ENCODE data around the gene PDCD1. TPM values are rescaled to one million over a fixed set of nuclear protein-coding genes. Genes with fewer than 3 reads are reported as not detected.

The PDCD1 gene
- total RNA-seq, 1 experiment from 2014 or later: not detected

- Histone ChIP-seq H2AFZ (ENCODE audit: low read length) (no peak overlapping the region), H3K9ac (ENCODE audit: low read length) (no peak overlapping the region), H3K4me1 (ENCODE audit: insufficient read depth, low read length) (no peaks in the 10 kb centered on the region), H3K36me3 (ENCODE audit: low read depth, low read length) (no peaks in the 10 kb centered on the region), H3K9me2 (replicated peaks; ENCODE audit: low read length) (no peaks in the 10 kb centered on the region), H3K27me3 (ENCODE audit: low read length) (no peaks in the 10 kb centered on the region), H3F3A (ENCODE audit: low read length, unreplicated experiment) (no peaks in the 10 kb centered on the region), H4K20me1 (ENCODE audit: low read length) (no peaks in the 10 kb centered on the region), H3K4me2 (ENCODE audit: low read length) (no peak overlapping the region), H3K4me3 (ENCODE audit: low read length) (no peak overlapping the region), H3K27ac (ENCODE audit: low read length) (no peak overlapping the region), H3K79me2 (ENCODE audit: low read length) (no peaks in the 10 kb centered on the region), H3K9me3 (ENCODE audit: low read length) (no peaks in the 10 kb centered on the region)
- no TSS peak for BruUV-seq (replicated peaks)
- intact Hi-C loops (cut with micrococcal nuclease): no loop called here
- ATAC-seq (no peak), DNase-seq (no peak)
- ChIA-PET CTCF (no interaction called here), POLR2A (ENCODE audit: unreplicated experiment) (no interaction called here)
- no peak for TF ChIP-seq CTCF (conservative IDR thresholded peaks at IDR 0.05; ENCODE audit: low read depth, low read length)
- TF ChIP-seq EZH2phosphoT487 (IDR thresholded peaks at IDR 0.05; ENCODE audit: borderline replicate concordance, low read length): no peak
- TF ChIP-seq EZH2 (IDR thresholded peaks at IDR 0.05; ENCODE audit: low read length, unreplicated experiment): no peak
Observed at GRCh38 chr2:241843321-241844065, 15.2 kb downstream of the PDCD1 start.

GRCh38 chr2:241842620-241843211 is 16.0 kb downstream of the PDCD1 start:
- DNase-seq (no peak), ATAC-seq (no peak)
- H3K36me3 ChIP-seq (ENCODE audit: low read depth, low read length): no peaks in the 10 kb centered on the region
- H3K27me3 ChIP-seq (ENCODE audit: low read length): no peaks in the 10 kb centered on the region
- BruUV-seq (replicated peaks): no TSS peak
- no peak overlapping the region for H3K4me2 ChIP-seq (ENCODE audit: low read length)
- ChIA-PET POLR2A (ENCODE audit: unreplicated experiment) (no interaction called here), CTCF (no interaction called here)
- H4K20me1 ChIP-seq (ENCODE audit: low read length): no peaks in the 10 kb centered on the region
- H3K27ac ChIP-seq (ENCODE audit: low read length): no peak overlapping the region
- TF ChIP-seq EZH2phosphoT487 (IDR thresholded peaks at IDR 0.05; ENCODE audit: borderline replicate concordance, low read length) (no peak), EZH2 (IDR thresholded peaks at IDR 0.05; ENCODE audit: low read length, unreplicated experiment) (no peak), CTCF (conservative IDR thresholded peaks at IDR 0.05; ENCODE audit: low read depth, low read length) (no peak)
- H3K79me2 ChIP-seq (ENCODE audit: low read length): no peaks in the 10 kb centered on the region
- H3F3A ChIP-seq (ENCODE audit: low read length, unreplicated experiment): no peaks in the 10 kb centered on the region
- intact Hi-C loops (cut with micrococcal nuclease): no loop called here
- no peaks in the 10 kb centered on the region for H3K4me1 ChIP-seq (ENCODE audit: insufficient read depth, low read length)
- no peaks in the 10 kb centered on the region for H3K9me2 ChIP-seq (replicated peaks; ENCODE audit: low read length)
- no peak overlapping the region for H2AFZ ChIP-seq (ENCODE audit: low read length)
- no peak overlapping the region for H3K4me3 ChIP-seq (ENCODE audit: low read length)
- no peaks in the 10 kb centered on the region for H3K9me3 ChIP-seq (ENCODE audit: low read length)
- H3K9ac ChIP-seq (ENCODE audit: low read length): no peak overlapping the region

GRCh38 chr2:241842067-241842415 is 16.7 kb downstream of the PDCD1 start:
- no peaks in the 10 kb centered on the region for H4K20me1 ChIP-seq (ENCODE audit: low read length)
- ATAC-seq: no peak
- H3K4me2 ChIP-seq (ENCODE audit: low read length): no peak overlapping the region
- no peaks in the 10 kb centered on the region for H3K36me3 ChIP-seq (ENCODE audit: low read depth, low read length)
- DNase-seq: no peak
- ChIA-PET CTCF (no interaction called here), POLR2A (ENCODE audit: unreplicated experiment) (no interaction called here)
- H2AFZ ChIP-seq (ENCODE audit: low read length): no peak overlapping the region
- no peaks in the 10 kb centered on the region for H3K79me2 ChIP-seq (ENCODE audit: low read length)
- no peaks in the 10 kb centered on the region for H3K9me3 ChIP-seq (ENCODE audit: low read length)
- no peak overlapping the region for H3K27ac ChIP-seq (ENCODE audit: low read length)
- H3F3A ChIP-seq (ENCODE audit: low read length, unreplicated experiment): no peaks in the 10 kb centered on the region
- H3K4me1 ChIP-seq (ENCODE audit: insufficient read depth, low read length): no peaks in the 10 kb centered on the region
- H3K9me2 ChIP-seq (replicated peaks; ENCODE audit: low read length): no peaks in the 10 kb centered on the region
- H3K4me3 ChIP-seq (ENCODE audit: low read length): no peak overlapping the region
- no peak overlapping the region for H3K9ac ChIP-seq (ENCODE audit: low read length)
- intact Hi-C loops (cut with micrococcal nuclease): no loop called here
- TF ChIP-seq CTCF (conservative IDR thresholded peaks at IDR 0.05; ENCODE audit: low read depth, low read length) (no peak), EZH2phosphoT487 (IDR thresholded peaks at IDR 0.05; ENCODE audit: borderline replicate concordance, low read length) (no peak), EZH2 (IDR thresholded peaks at IDR 0.05; ENCODE audit: low read length, unreplicated experiment) (no peak)
- no TSS peak for BruUV-seq (replicated peaks)
- H3K27me3 ChIP-seq (ENCODE audit: low read length): no peaks in the 10 kb centered on the region

Data from PC-3 (cell line).